ENCODE measurements around the gene TOMM70.
"Not testable (repeated sequence)": the region's sequence is repeated elsewhere in the genome, so short reads cannot be mapped to it uniquely, and the experiment has no call there.

The TOMM70 gene

DNA sequence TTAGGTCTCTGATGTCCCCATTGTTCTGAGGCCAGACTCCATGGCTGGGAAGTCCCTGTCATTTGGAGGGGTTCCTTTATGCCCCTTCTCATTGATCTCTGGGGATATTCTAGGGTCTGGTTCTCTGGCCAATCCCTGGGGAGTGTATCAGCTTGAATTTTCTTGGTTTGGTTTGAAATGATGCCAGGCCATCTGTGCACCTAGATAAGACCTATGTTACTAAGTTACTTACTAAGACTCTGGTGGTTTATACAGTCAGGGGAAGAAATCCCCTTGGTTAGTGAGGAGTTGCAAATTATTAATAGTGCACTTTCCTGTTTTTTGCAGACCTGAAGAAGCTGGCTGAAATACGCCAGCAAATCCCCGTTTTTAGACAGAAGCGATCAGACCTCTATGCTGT lies 46.0 kb downstream of the TOMM70 start:
- no peak for TF ChIP-seq EZH2 (IDR thresholded peaks at IDR 0.05; ENCODE audit: borderline replicate concordance, low read length)
- TF ChIP-seq, protein P1, sequence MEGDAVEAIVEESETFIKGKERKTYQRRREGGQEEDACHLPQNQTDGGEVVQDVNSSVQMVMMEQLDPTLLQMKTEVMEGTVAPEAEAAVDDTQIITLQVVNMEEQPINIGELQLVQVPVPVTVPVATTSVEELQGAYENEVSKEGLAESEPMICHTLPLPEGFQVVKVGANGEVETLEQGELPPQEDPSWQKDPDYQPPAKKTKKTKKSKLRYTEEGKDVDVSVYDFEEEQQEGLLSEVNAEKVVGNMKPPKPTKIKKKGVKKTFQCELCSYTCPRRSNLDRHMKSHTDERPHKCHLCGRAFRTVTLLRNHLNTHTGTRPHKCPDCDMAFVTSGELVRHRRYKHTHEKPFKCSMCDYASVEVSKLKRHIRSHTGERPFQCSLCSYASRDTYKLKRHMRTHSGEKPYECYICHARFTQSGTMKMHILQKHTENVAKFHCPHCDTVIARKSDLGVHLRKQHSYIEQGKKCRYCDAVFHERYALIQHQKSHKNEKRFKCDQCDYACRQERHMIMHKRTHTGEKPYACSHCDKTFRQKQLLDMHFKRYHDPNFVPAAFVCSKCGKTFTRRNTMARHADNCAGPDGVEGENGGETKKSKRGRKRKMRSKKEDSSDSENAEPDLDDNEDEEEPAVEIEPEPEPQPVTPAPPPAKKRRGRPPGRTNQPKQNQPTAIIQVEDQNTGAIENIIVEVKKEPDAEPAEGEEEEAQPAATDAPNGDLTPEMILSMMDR (IDR thresholded peaks at IDR 0.05; ENCODE audit: low read length): no peak
- peaks cover 3% of the 10 kb centered on the region; the same call in 1 of the 2 replicates for H3K9me3 ChIP-seq (ENCODE audit: low read length)
- H4K20me1 ChIP-seq (ENCODE audit: insufficient read depth, low read length): no peaks in the 10 kb centered on the region
- H2AFZ ChIP-seq (ENCODE audit: low read length): no peak overlapping the region
- H3K27ac ChIP-seq (ENCODE audit: low read depth, low read length, poor library complexity, severe bottlenecking): no peak overlapping the region
- no peaks in the 10 kb centered on the region for H3K9me2 ChIP-seq (ENCODE audit: low read depth, low read length)
- no peak overlapping the region for H3K9ac ChIP-seq (ENCODE audit: low read length)
- no peaks in the 10 kb centered on the region for H3K4me1 ChIP-seq (ENCODE audit: insufficient read depth, low read length, severe bottlenecking)
- H3F3A ChIP-seq (ENCODE audit: insufficient read depth, low read length): no peaks in the 10 kb centered on the region
- no peaks in the 10 kb centered on the region for H3K27me3 ChIP-seq (ENCODE audit: insufficient read depth, low read length)
- H3K4me3 ChIP-seq (ENCODE audit: low read depth, low read length, poor library complexity, severe bottlenecking): no peak overlapping the region
- peaks cover 81% of the 10 kb centered on the region for H3K36me3 ChIP-seq (ENCODE audit: insufficient read depth, low read length)
- no peaks in the 10 kb centered on the region for H3K79me2 ChIP-seq (ENCODE audit: insufficient read depth, low read length)
- H3K4me2 ChIP-seq (ENCODE audit: low read length): no peak overlapping the region

DNA sequence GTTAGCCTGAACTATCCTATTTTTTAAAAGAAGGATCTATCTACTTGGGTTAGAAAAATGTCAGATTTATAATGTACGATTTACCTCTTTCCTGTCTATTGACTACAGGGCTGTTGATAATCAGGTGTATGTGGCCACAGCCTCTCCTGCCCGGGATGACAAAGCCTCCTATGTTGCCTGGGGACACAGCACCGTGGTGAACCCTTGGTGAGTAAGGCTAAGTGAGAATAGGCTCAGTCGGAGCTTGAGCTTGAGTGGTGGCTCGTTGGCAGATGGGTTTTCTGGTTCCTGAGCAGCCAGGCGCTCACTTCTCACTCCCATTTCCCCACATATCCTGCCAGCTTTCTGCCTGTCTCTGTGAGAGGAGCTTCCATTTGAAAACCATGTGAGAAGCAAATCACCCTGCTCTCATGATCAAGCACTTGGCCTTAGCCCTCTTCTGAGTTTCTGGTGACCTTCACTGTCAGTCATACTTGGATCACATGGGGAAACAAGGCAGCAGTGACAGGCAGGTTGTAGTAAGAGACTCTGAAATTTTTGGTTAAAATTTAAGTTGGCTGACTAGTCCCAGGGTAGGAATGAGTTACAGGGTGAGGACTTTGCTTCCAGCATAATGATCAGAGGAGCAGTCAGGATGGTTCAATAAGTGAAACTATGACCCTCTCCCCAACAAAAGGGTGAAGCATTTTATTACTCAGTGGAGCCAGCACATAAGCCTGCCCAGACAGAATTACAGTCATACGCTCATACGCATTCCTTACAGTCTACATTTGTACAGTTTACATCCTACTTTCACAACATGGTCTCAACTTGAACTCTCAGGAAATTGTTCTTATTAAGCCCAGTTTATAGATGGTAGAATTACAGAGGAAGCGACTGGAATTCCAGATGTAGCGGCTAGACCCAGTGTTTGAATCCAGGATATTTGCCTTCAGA lies 48.3 kb downstream of the TOMM70 start:
- Histone ChIP-seq H3K9me2 (ENCODE audit: low read depth, low read length) (no peaks in the 10 kb centered on the region), H3K27me3 (ENCODE audit: insufficient read depth, low read length) (no peaks in the 10 kb centered on the region), H3K36me3 (ENCODE audit: insufficient read depth, low read length) (peaks cover 83% of the 10 kb centered on the region), H3K9me3 (ENCODE audit: low read length) (peaks cover 3% of the 10 kb centered on the region; the same call in 1 of the 2 replicates), H3K9ac (ENCODE audit: low read length) (no peak overlapping the region), H4K20me1 (ENCODE audit: insufficient read depth, low read length) (no peaks in the 10 kb centered on the region), H3K79me2 (ENCODE audit: insufficient read depth, low read length) (no peaks in the 10 kb centered on the region), H3K4me2 (ENCODE audit: low read length) (no peak overlapping the region), H3K27ac (ENCODE audit: low read depth, low read length, poor library complexity, severe bottlenecking) (no peak overlapping the region), H3K4me1 (ENCODE audit: insufficient read depth, low read length, severe bottlenecking) (no peaks in the 10 kb centered on the region), H3K4me3 (ENCODE audit: low read depth, low read length, poor library complexity, severe bottlenecking) (no peak overlapping the region), H2AFZ (ENCODE audit: low read length) (no peak overlapping the region), H3F3A (ENCODE audit: insufficient read depth, low read length) (no peaks in the 10 kb centered on the region)
- TF ChIP-seq EZH2 (IDR thresholded peaks at IDR 0.05; ENCODE audit: borderline replicate concordance, low read length): no peak
- TF ChIP-seq, protein P1 (IDR thresholded peaks at IDR 0.05; ENCODE audit: low read length): no peak

DNA sequence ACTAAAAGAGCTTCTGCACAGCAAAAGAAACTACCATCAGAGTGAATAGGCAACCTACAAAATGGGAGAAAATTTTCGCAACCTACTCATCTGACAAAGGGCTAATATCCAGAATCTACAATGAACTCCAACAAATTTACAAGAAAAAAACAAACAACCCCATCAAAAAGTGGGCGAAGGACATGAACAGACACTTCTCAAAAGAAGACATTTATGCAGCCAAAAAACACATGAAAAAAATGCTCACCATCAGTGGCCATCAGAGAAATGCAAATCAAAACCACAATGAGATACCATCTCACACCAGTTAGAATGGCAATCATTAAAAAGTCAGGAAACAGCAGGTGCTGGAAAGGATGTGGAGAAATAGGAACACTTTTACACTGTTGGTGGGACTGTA lies 49.1 kb downstream of the TOMM70 start:
- not testable (repeated sequence) for H2AFZ ChIP-seq (ENCODE audit: low read length); H3K9me3 ChIP-seq (ENCODE audit: low read length); H3K4me3 ChIP-seq (ENCODE audit: low read depth, low read length, poor library complexity, severe bottlenecking); H3K9ac ChIP-seq (ENCODE audit: low read length); H3K27me3 ChIP-seq (ENCODE audit: insufficient read depth, low read length); H3F3A ChIP-seq (ENCODE audit: insufficient read depth, low read length); H3K27ac ChIP-seq (ENCODE audit: low read depth, low read length, poor library complexity, severe bottlenecking); H3K9me2 ChIP-seq (ENCODE audit: low read depth, low read length); H4K20me1 ChIP-seq (ENCODE audit: insufficient read depth, low read length); H3K4me1 ChIP-seq (ENCODE audit: insufficient read depth, low read length, severe bottlenecking); H3K4me2 ChIP-seq (ENCODE audit: low read length); H3K79me2 ChIP-seq (ENCODE audit: insufficient read depth, low read length)
- H3K36me3 ChIP-seq (ENCODE audit: insufficient read depth, low read length): peaks cover 87% of the 10 kb centered on the region
